ENCODE results near the gene TRAPPC11.

TRAPPC11 gene

GRCh38 chr4:183757060-183757459 is 98.0 kb downstream of the TRAPPC11 start:
- in situ Hi-C loops (cut with HindIII; ENCODE audit: low sequenced_read_pairs) = no loop called here

DNA sequence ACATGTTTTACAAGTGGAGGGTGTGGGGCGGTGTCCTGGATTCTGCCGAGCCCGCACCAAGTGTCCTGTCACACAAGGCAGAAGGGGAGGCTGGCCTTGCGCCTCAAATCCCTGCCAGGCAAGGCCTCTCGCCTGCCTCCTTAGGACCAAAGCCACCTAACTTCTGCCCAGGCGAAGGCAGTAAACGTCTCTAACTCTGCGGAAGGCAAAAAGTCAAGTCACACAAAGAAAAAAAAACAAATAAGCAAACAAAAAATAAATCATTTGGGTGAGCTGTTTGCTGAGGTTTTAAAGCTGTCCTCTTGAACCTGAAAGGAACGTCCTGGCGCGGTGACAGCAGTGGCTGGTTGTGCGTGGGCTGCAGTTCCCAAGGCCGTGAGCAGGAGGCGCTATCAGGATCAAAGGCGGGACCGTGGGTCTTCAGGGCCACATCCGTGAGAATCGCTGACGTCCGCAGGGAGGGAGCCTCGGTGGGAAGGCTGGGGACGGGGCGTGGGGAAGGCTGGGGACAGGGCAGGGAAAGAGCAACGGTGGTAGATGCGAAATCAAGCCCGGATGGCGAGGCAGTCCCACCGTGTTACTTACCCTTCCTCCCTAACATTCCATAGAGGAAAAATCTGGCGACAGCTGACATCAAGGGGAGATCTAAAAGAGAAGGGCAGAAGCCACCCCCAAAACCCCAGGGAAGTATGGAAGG is 99.1 kb downstream of the TRAPPC11 start:
- in situ Hi-C loops (cut with HindIII; ENCODE audit: low sequenced_read_pairs) = no loop called here

DNA sequence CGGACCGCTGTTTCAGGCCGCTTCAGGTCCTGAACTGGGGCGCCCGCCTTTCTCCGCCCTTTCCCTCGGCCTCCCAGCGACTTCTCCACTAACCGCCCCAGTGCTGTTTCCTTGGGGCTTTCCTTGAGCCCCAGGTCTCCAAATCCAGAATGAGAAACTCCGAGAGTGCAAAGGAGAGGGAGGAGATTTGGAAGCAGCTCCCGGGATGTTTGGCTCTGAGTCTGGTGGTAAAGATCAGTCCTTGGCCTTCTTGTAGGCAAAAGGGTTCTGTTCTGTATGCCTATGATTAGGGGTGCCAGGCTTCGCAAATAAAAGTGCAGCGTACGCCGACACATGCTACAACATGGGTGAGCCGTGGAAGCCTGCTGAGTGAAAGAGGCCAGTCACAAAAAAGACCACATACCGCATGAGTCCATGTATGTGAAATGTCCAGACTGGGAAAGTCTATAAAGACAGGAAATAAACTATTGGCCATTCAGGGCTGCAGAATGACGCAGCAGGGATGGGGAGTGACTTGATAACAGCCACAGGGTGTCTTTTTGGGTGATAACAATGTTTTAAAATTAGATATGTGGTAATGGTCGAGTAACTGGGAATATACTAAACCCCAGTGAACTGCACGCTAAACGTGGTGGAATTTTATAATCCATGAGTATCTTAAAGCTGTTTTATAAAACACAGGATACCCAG is 99.8 kb downstream of the TRAPPC11 start:
- in situ Hi-C loops (cut with HindIII; ENCODE audit: low sequenced_read_pairs) = no loop called here

DNA sequence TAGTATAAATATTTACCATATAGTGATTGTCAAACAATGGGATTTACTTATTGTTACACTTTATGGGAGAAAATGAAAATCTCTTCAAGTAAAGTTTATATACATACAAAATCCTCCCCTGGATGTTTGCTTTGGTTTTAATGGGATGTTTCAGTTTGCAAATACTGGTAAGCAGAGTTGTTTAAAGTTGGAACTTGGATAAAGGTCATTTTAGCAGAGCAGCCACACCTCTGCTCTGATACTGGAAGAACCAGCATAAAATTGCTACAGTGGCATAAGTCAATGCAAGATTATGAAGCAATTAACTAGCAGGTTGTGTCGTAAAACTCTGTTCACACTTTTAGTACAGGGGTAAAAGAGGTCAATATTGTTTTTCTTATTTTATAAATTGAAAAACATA is 101.2 kb downstream of the TRAPPC11 start:
- in situ Hi-C loops (cut with HindIII; ENCODE audit: low sequenced_read_pairs) = no loop called here

Data from endothelial cell of hepatic sinusoid (primary cell).